GM21390 (cell line): ENCODE results near the gene IFI27.
"Not testable (repeated sequence)": the region's sequence is repeated elsewhere in the genome, so short reads cannot be mapped to it uniquely, and the experiment has no call there.

Experiments
- ATAC-seq: cut with Tn5 transposase; IDR thresholded peaks from one replicate; pipeline ENCODE4 v1.9.1; 2021; ENCODE audit not compliant: unreplicated experiment

IFI27 gene

GRCh38 chr14:94110552-94111181 is at the start of gene IFI27:
Gene IFI27 (plus strand): TSS chr14:94110736.
- ATAC-seq: no peak

- ATAC-seq: no peak
These were observed 48.1 kb upstream of the IFI27 start for GRCh38 chr14:94062344-94062940.

GRCh38 chr14:94066089-94066676 is 44.4 kb upstream of the IFI27 start:
- no peak for ATAC-seq

GRCh38 chr14:94072076-94072475 is 38.5 kb upstream of the IFI27 start:
- not testable (repeated sequence) for ATAC-seq

GRCh38 chr14:94074534-94074933 is 36.0 kb upstream of the IFI27 start:
- no peak for ATAC-seq

- no peak for ATAC-seq
These were observed 35.5 kb upstream of the IFI27 start for GRCh38 chr14:94075008-94075407.

- ATAC-seq: no peak
These were observed 33.3 kb upstream of the IFI27 start for GRCh38 chr14:94077111-94077821.

GRCh38 chr14:94077823-94078222 is 32.7 kb upstream of the IFI27 start:
- no peak for ATAC-seq

GRCh38 chr14:94079891-94080620 is 30.5 kb upstream of the IFI27 start:
- no peak for ATAC-seq

- peak; percentile 98 for ATAC-seq
These were observed 29.7 kb upstream of the IFI27 start, which contains the start of the genes DDX24 and IFI27L1 for GRCh38 chr14:94080621-94081385. Gene DDX24 (minus strand): TSS chr14:94081202. CDS start chr14:94079742, 1,460 bp downstream. Gene IFI27L1 (plus strand): TSS chr14:94081310. CDS start chr14:94096938, 15,628 bp downstream.

- ATAC-seq: peak; percentile 21
These were observed 29.1 kb upstream of the IFI27 start for GRCh38 chr14:94081386-94081820.

GRCh38 chr14:94087891-94088290 is 22.6 kb upstream of the IFI27 start:
- no peak for ATAC-seq

GRCh38 chr14:94088516-94088915 is 22.0 kb upstream of the IFI27 start:
- no peak for ATAC-seq

GRCh38 chr14:94089479-94089878 is 21.1 kb upstream of the IFI27 start:
- ATAC-seq: no peak

GRCh38 chr14:94093418-94093817 is 17.1 kb upstream of the IFI27 start:
- no peak for ATAC-seq

- ATAC-seq: no peak
These were observed 13.4 kb upstream of the IFI27 start for GRCh38 chr14:94097091-94097490.

- ATAC-seq: no peak
These were observed 12.1 kb upstream of the IFI27 start for GRCh38 chr14:94098326-94098992.

- no peak for ATAC-seq
These were observed 11.5 kb upstream of the IFI27 start for GRCh38 chr14:94099006-94099405.

- ATAC-seq: no peak
These were observed 9.7 kb upstream of the IFI27 start for GRCh38 chr14:94100847-94101246.

- no peak for ATAC-seq
These were observed 8.8 kb upstream of the IFI27 start for GRCh38 chr14:94101748-94102147.
